HG02981 (cell line): Measurements from ENCODE around the gene NDUFA13.
A peak's percentile ranks its signal among the peaks of the same experiment; 100 is the strongest.
"Not testable (repeated sequence)": the region's sequence is repeated elsewhere in the genome, so short reads cannot be mapped to it uniquely, and the experiment has no call there.

ENCODE experiments used
- ATAC-seq: cut with Tn5 transposase; IDR thresholded peaks from one replicate; pipeline ENCODE4 v1.9.1; 2021; ENCODE audit warnings: mild to moderate bottlenecking, moderate library complexity; ENCODE audit not compliant: unreplicated experiment

NDUFA13 gene

DNA sequence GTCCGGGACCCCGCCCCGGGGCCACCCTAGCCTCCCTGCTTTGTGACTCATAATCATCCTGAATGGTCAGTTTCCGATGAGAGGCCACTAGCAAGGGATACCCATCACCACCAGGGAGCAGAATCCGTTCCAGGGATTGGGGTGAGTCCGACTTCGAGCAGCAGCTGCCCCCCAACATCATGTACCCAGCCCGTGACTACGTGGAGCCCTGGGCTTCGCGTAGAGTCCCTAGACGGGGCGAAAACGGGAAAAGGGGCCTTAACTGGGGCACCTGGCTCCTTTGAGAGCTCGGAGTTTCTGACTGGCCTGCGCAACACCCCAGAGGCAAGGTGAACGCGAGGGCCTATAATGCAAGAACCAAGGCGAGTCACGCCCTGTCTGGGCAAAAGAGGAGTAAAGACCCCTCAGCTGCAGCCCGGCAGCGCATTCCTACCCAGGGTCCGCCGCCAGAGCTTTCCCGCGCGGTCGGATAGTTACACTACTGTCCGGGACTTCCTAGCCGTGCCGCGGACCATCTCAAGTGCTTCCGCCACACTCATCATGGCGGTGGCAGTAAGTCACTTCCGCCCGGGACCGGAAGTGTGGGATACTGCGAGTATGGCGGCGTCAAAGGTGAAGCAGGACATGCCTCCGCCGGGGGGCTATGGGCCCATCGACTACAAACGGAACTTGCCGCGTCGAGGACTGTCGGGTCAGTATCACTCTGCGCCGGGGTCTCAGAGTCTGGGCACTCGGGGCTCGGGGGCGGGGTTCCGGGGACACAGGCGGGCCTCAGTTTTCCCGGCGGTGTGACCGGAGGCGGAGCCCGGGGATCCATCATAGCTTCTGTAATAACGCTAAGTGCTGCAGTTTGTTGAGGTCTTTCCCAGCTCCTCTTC, at the start of gene NDUFA13:
Gene NDUFA13 (plus strand): TSS at position 584 of the 878 bp plus-strand sequence. CDS start 14 bp downstream, at position 598.
- ATAC-seq: peak; percentile 91

DNA sequence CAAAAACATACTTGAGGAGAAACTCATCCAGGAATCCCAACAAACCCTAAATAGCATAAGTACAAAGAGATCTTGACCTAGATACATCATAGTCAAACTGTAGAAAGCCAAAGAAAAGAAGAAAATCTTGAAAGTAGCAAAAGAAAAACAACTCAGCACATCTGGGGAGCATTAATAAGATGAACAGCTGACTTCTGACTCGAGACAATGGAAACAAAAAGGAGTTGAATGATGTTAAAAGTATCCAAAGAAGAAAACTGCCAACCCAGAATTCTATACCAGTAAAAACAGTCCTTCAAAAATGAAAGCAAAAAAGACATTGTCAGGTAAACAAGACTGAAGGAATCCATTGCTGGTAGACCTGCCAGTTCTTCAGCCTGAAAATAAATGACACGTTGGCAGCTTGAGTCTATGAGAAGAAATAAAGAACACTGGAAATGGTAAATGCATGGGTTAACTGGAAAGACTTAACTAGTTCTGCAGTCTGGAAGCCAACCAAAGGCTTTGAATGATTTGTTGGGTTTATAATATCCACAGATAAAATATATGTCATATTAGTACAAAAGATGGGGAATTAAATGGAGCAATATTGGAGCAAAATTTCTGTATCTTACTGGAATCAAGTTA, 47.5 kb upstream of the NDUFA13 start:
- no peak for ATAC-seq

DNA sequence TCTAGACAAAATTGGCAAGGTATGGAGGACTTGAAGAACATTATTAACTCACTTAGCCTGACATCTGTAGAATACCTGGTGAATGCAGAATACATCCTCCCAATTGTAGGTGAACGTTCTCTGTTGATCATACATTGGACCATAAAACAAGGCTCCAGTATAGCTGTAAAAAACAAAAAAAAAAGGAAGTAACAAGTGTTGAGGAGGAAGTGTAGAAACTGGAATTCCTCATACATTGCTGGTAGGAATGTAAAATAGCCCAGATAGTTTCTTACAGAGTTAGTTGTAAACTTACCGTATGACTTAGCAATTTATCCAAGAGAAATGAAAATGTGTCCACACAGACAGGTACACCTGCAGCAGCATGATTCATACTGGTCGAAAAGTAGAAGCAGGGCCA, 45.4 kb upstream of the NDUFA13 start:
- no peak for ATAC-seq

DNA sequence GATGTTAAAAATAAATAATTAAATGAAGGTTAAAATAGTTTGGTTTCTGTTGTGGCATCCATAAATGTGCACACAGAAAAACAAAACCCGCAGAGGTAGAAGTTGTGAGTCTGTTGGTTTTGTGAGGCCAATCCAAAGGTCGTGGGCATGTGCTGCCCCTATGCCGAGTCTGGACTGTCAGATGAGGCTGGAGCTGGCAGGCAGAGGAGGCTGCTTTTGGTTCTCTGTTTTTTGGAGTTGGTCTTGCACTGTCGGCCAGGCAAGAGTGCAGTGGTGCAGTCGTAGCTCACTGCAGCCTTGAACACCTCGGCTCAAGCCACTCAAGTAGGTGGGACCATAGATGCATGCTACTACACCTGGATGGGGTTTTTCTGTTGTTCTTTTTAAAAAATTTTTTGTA, 44.3 kb upstream of the NDUFA13 start:
- no peak for ATAC-seq

DNA sequence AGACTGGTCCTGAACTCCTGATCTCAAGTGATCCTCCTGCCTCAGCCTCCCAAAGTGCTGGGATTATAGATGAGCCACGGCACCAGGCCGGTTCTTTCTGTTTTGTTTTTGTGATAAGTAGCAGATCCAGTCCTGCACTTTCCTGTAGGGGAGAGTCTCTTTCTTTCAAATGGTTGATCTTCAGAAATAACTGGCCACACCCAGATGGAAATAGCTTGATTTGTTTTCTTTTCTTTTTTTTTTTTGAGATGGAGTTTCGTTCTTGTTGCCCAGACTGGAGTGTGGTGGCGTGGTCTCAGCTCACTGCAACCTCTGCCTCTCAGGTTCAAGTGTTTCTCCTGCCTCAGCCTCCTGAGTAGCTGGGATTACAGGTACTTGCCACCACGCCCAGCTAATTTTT, 43.9 kb upstream of the NDUFA13 start:
- not testable (repeated sequence) for ATAC-seq

DNA sequence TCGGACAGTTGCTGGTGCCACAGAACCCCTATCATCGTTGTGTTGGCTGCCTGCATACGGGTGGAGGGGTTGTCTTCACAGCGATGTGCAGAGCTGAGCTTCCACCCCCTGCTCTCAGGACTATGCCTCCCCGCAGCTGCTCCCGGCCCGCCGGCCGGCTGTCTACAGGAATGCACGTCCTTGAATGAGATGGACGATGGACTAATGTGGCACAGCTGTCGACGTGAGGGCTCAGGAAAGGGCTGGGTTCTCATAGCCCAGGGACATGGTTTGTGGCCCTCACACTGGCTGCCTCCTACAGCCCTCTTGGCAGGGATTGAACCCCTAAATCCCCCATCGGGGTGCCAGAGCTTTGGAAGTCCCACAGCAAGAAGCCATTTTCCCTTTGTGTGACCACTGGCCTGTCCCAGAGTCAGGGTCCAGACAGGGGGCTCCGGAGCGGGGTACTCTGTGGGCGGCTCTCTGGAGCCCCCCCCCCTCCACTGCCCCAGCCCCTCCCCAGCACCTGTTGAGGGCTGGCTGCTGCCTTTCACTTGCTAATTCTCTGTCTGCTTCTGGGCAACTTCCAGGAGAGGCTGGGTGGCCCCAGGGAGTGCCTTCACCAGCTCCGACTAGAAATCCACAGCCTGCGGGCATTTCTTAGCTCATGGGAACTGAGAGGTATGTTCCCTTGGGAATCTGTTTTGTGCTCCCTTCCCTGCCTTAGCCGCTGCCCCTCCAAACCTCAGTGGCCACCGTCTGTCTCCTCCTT, 40.8 kb upstream of the NDUFA13 start:
- no peak for ATAC-seq

DNA sequence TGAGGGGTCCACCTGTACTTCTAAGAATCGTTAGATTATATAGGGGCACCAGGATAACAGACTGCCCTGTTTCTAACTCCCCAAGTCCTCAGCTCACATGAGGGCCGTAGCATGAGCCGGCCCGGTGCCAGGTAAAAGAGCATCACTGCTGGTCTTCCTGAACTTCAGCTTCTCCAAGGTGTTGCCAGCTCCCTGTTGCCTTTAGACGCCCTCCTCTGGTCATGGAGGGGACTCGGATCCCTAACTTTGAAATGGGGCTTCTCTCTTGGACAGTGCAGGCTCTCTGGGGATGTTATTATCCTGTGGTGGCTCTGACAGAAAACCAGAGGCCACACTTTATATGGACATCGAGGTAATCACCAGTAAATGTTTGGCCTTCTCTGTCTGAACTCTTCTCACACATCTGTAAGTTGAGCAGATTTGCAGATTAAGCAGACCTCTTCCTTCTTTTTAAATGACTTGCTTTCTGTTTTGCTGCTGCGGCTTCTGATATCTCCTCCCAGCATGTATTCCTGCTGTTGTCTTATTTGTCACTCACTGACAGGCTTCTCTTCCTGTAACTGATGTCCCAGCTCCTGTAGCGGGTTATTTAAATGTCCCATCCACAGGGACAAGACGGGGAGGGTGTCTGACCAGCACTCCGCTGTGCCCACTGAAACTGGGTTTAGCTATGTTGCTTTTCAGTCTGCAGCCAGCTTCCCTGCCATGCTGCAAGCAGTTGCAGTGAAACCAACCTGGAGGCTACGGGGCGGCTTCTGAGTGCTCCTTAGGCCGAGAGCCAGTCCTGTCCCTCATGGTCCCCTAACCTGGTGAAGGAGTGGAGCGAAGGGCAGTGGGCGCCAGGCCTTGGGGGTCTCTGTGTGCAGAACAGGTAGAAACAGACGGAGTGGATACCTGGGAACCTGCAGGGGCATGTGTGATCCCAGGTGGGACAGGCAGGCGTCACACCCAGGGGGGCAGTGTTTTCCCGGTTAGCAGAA, 39.9 kb upstream of the NDUFA13 start:
- ATAC-seq: no peak

DNA sequence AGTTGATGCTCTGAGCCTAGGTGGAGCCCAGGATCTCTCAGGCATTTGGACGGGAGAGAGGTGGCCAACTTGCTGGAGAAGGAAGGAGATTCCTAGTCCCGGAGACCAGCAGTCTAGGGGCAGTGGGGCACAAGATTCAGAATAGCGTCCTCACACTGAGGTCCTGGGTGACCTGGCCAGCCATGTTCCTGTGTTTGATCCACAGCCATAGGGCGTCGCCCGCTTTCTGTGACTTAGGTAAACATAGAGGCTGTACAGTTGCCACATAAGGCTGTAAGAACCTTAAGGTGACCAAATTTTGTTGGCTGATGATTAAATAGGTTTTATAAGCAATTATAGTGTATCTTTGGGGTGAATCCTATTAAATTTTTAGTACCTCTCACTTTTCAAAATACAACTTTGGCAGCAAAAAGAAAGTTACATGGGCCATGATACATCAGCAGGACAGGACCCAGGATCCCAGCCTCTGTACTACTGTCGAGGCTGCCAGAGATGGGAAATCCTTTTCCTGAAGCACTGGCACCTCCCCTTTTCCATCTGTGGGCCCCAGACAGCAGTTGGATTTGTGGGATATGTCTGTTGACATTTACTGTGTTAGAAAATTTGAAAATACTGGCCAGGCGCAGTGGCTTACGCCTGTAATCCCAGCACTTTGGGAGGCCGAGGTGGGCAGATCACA, 38.2 kb upstream of the NDUFA13 start:
- ATAC-seq: no peak

DNA sequence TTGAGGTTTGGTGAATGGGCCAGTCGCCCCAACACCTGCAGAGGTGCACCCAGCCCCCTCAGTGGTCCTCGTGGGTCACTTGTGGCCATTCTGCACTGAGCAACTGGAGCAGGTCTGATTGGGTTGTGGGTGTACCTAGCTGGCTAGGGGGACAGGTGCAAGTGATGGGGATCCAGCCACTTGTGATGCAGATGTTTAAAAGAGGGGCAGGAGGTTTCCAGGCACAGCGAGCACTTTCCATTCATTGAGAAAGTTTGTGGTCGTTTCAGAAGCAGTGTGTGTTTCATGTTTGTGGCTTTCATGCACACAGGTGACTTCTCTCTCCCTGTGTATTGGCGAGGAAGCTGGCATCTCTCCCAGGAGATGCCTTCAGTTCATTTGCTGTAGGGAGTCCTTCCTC, 35.3 kb upstream of the NDUFA13 start:
- ATAC-seq: no peak

DNA sequence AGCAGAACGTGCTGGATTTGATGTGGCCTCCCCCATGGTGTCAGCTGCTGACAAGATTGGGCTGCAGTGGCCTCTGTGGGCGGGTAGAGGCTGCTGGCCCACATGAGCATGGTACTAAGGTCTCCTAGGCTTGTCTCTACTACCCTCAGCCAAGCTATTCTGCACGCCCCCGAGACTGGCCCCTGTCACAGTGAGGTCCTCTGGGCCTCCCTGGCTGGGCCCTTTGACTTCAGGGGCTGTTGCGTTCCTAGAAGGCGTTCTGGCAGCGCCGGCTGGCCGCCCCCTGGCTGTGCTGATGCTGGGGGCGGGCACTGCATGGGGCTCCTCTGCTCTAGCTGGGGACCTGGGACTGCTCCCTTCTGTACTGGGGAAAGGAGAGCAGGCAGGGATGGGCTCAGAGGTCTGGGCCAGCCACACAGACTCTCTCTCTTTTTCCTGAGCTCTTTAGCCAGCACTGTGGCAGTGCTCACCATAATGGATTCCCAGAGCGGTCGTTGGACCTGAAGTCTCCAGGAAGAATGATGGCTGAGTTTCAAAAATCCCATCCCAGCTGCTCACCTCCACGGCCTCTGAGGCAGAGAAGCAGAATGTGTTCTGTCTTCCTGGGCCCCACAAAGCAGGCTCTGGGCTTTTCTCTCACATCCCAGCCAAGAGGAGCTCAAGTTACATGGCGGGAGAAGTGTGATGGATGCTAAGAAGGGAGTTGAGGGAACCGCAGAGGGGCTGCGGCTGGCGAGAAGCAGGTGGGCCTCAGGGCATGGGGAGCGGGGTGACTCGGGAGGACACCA, 33.0 kb upstream of the NDUFA13 start:
- no peak for ATAC-seq

DNA sequence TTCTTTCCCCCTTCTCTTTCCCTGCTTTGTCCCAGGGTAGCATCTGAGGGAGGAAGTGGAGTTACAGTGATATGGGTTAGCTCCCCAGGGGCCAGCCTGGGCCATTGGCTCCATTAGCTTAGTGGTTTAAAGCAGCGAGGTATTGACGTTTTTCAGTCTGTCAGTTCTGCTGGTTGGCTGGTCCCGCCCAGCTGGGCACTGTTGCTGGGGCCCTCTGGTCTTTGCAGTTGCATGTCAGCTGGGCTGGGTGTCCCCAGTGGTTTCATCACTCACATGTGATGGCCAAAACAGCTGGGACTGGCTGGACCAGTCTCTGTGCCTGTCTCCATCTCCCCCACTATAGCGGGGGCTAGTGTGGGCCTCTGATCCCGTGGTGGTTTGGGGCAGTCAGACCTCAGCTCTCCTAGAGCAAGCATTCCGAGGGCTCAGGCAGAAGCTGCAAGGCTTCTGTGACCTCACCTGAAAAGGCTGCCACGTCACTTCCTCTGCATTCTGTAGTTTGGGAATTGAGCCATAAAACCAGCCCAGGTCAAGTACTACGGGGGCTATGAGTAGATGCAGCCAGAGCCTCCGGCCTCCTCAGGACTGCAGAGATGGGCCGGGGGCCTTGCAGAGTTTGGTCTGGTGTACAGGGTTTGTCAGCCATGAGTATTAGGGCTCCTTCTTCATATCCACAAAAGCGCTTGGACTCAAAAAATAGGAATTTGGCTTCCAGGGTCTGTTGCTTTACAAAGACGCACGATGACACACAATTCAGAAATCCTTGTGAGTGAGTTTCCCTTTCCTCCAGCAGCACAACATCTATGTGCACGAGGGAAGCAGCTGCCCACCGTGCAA, 30.6 kb upstream of the NDUFA13 start:
- no peak for ATAC-seq

DNA sequence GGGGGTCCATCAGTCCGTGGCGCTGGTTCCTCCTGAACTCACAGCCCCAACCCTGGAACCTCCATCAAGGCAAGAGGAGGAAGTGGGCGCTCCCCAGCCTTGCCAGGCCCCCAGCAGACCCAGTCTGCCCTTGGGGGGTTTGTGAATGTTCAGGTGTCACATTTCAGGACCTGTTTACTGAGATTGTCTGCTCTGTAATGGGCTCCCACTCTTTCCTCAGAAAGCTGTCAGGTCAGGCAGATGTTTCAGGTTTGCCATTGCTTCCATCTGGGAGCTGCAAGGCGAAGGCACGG, 30.1 kb upstream of the NDUFA13 start:
- ATAC-seq: no peak

DNA sequence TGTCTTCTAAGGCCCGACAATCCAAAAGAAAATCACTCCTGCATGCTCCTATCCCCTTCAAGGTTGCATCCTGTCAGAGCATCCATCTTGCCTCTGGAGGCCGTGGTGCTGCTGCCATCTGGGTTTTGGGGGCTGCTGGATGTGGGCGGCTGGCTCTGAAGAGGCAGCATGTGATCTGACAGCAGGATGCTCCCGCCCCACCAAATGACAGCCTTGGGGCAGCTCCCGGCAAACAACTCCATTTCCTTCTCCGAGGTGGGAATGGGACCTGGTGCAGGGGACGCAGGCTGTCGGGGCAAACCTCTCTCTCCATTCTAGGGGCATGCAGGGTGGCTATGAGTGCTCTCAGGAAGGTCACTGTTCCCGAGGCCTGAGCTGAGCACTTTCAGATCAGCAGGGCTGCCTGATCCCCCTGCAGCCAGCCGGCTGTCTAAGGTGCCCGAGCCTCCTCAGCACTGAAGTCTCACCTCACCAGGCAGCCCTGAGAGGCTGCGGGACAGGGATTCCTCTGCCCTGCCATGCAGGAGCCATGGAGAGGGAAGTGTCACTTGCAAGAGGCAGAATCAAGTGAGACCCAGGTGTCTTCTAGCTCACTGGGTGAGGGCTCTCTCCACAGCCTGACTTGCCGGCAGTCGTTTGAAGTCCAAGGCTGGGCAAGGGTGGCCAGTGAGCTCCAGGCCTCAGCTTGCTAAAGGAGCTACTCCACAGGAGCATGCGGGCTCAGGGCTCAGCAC, 29.5 kb upstream of the NDUFA13 start:
- no peak for ATAC-seq

DNA sequence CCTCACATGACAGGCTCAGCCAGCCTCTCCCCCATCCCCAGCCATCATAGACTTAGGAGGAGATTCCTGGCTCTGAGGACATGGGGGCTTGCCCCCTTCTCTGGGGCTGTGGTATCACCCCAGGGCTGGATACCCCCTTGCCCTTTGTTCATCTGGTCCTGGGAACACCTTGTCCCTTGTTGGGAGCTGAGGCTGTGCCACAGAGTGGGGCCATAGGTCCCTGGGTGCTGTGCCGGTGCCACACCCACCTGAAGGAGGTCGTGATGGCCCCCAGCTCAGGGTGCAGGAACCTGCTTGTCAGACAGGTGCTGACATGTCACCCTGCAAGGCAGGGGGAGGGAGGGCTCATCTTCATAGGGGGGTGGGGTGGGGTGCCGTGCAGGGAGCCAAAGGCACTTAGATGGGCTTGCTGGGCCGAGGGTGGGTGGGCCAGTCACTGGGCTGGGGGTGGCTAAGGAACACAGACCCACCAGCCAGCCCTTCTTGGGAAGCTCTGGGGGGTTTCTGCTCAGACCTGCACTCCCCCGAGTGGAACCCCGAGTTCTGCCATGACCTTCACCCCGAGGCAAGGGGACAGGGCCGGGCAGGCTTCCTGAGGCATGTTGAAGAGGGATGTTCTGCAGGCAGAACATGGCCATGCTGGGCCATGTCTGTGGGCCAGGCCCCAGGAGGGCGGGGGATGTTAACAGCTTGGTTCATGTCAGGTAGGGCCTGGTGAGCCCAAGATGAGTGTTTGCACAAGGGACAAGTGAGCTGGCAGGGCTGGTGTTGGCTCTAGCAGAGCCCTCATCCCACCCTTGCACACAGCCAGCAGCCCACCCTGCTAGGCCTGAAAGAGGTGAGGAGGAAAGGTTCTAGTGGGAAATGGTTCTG, 28.7 kb upstream of the NDUFA13 start:
- no peak for ATAC-seq

DNA sequence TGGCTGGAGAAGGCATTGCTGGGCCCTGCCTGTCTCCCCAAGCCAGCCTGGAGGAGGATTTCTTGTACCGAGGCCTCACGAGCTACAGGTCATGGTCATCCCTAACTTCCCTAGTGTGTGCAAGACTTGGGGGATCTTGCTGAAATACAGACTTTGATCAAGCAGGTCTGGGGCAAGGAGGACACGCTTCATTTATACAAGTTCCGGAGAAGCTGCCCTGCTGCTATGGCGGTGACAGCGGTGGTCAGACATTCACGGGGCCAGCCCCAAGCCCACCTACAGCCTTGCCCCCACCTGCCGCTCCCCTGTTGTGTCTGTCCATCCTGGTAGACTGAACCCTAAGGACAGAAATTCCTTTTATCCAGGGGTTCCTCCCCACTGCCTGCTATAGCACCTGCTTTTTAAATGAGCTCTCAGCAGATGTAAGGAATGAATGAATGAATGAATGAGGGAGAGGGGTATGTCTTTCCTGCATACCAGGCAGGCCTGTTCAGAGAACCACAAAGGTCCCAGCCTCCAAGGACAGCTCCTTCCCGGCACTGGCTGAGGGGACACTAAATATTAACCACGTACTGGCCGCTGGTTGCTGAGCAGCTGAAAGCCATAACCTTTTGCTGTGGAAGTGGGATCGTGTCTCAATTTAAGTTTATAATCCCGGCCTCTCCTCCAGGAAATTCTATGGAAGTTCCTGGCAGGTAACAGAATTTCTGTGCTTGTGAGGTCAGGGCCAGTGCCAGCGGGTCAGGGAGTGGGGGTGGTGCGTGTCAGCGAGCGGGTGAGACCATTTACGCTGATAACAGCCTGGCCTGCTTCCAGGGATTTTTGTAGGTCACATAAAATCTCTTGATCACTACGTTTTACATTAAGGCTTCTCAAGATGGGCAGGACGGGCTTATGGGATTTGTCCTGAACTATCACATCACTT, 27.8 kb upstream of the NDUFA13 start:
- ATAC-seq: no peak
